IMR-90 (cell line): Measurements from ENCODE around the gene TTC28. TPM values are rescaled to one million over a fixed set of nuclear protein-coding genes. Genes with fewer than 3 reads are reported as not detected.

Source experiments
- ATAC-seq: fragments of 200-7000 bp; cut with Tn5 transposase; 2 replicates; pipeline ENCODE4 v1.9.1; 2020; ENCODE audit warnings: low read depth, mild to moderate bottlenecking, moderate library complexity
- BruUV-seq: library from RNA; stranded (reverse); fragments of 400-500 nt; replicated peaks from 2 replicates; lab custom pipeline; 2021; lab: Mats Ljungman, UMichigan
- CTCF ChIA-PET: fragments of 300-600 bp; formaldehyde crosslinking; extraction: SDS; loops from one replicate; lab custom pipeline; 2021; ENCODE audit warnings: antibody characterized with exemption; lab: Yijun Ruan, JAX
- POLR2A ChIA-PET: fragments of 300-600 bp; sonication (Branson Sonifier 250); formaldehyde crosslinking; loops from one replicate; lab custom pipeline; 2022; ENCODE audit warnings: antibody characterized with exemption; ENCODE audit not compliant: unreplicated experiment; lab: Charles Lee
- DNase-seq: peaks from one replicate; pipeline ENCODE4 v3.0.0; 2013
- H2AFZ ChIP-seq: replicated peaks from 2 replicates; pipeline ENCODE3; 2013; ENCODE audit warnings: low read length, mild to moderate bottlenecking; ENCODE audit not compliant: poor library complexity
- H2AK5ac ChIP-seq: 2 replicates; pipeline ENCODE4 v1.6.1; 2013; ENCODE audit warnings: low read depth, low read length, inconsistent platforms
- H2AK9ac ChIP-seq: replicated peaks from 2 replicates; pipeline ENCODE3; 2013; ENCODE audit warnings: mild to moderate bottlenecking, low read depth, low read length, moderate library complexity; ENCODE audit not compliant: poor library complexity
- H2BK120ac ChIP-seq: 2 replicates; pipeline ENCODE4 v1.6.1; 2013; ENCODE audit warnings: low read depth, low read length, inconsistent platforms
- H2BK15ac ChIP-seq: 3 replicates; pipeline ENCODE4 v1.6.1; 2013; ENCODE audit warnings: low read depth, low read length, inconsistent platforms
- H2BK20ac ChIP-seq: 2 replicates; pipeline ENCODE4 v1.6.1; 2013; ENCODE audit warnings: low read depth, mild to moderate bottlenecking, inconsistent platforms, low read length, moderate library complexity
- H2BK5ac ChIP-seq: 2 replicates; pipeline ENCODE4 v1.6.1; 2013; ENCODE audit warnings: mild to moderate bottlenecking, low read depth, low read length, inconsistent platforms; ENCODE audit not compliant: poor library complexity, severe bottlenecking
- H3K14ac ChIP-seq: replicated peaks from 2 replicates; pipeline ENCODE4 v1.6.1; 2013; ENCODE audit warnings: low read depth, low read length, inconsistent platforms
- H3K18ac ChIP-seq: 2 replicates; pipeline ENCODE4 v1.6.1; 2013; ENCODE audit warnings: low read depth, low read length, control low read depth
- H3K23ac ChIP-seq: 2 replicates; pipeline ENCODE4 v1.6.1; 2013; ENCODE audit warnings: low read depth, low read length, inconsistent platforms
- H3K27ac ChIP-seq: 2 replicates; pipeline ENCODE4 v1.5.1; 2013; ENCODE audit warnings: mild to moderate bottlenecking, control low read depth, low read length; ENCODE audit not compliant: insufficient read depth
- H3K27me3 ChIP-seq: 2 replicates; pipeline ENCODE4 v1.6.1; 2013; ENCODE audit warnings: low read length; ENCODE audit not compliant: control insufficient read depth, insufficient read depth
- H3K36me3 ChIP-seq: 2 replicates; pipeline ENCODE4 v1.6.1; 2013; ENCODE audit warnings: low read length, mixed read lengths; ENCODE audit not compliant: control insufficient read depth, insufficient read depth
- H3K4ac ChIP-seq: 2 replicates; pipeline ENCODE4 v1.6.1; 2013; ENCODE audit warnings: low read depth, low read length, inconsistent platforms
- H3K4me1 ChIP-seq: 2 replicates; pipeline ENCODE4 v1.6.1; 2013; ENCODE audit warnings: low read length, mixed read lengths; ENCODE audit not compliant: control insufficient read depth, insufficient read depth
- H3K4me2 ChIP-seq: 2 replicates; pipeline ENCODE4 v1.6.1; 2013; ENCODE audit warnings: low read depth, mild to moderate bottlenecking, control low read depth, low read length, moderate library complexity
- H3K4me3 ChIP-seq: 2 replicates; pipeline ENCODE4 v1.5.1; 2013; ENCODE audit warnings: low read depth, mild to moderate bottlenecking, control low read depth, low read length, moderate library complexity; ENCODE audit not compliant: insufficient read depth
- H3K56ac ChIP-seq: 2 replicates; pipeline ENCODE4 v1.6.1; 2013; ENCODE audit warnings: low read length, inconsistent platforms; ENCODE audit not compliant: insufficient read depth; ENCODE audit errors: extremely low read depth
- H3K79me1 ChIP-seq, 2 experiments: 2 replicates each; pipeline ENCODE4 v1.6.1; 2013; ENCODE audit warnings: low read length in 2 of 2, inconsistent platforms in 1 of 2, low read depth in 1 of 2
- H3K9ac ChIP-seq: 2 replicates; pipeline ENCODE4 v1.6.1; 2013; ENCODE audit warnings: low read depth, low read length, control low read depth
- H3K9me1 ChIP-seq: 2 replicates; pipeline ENCODE4 v1.6.1; 2013; ENCODE audit warnings: low read length, inconsistent platforms; ENCODE audit not compliant: insufficient read depth
- H3K9me3 ChIP-seq: 2 replicates; pipeline ENCODE4 v1.6.1; 2013; ENCODE audit warnings: low read length; ENCODE audit not compliant: control insufficient read depth, insufficient read depth
- H4K20me1 ChIP-seq: 2 replicates; pipeline ENCODE4 v1.6.1; 2013; ENCODE audit warnings: low read length, inconsistent platforms; ENCODE audit not compliant: insufficient read depth
- H4K5ac ChIP-seq: 2 replicates; pipeline ENCODE4 v1.6.1; 2013; ENCODE audit warnings: mild to moderate bottlenecking, low read depth, low read length, control low read depth
- H4K8ac ChIP-seq, 2 experiments: 2 replicates each; pipeline ENCODE4 v1.6.1; 2013; ENCODE audit warnings: low read depth in 2 of 2, low read length in 2 of 2, control low read depth in 1 of 2, inconsistent platforms in 1 of 2
- H4K91ac ChIP-seq: 2 replicates; pipeline ENCODE4 v1.6.1; 2013; ENCODE audit warnings: low read depth, low read length, inconsistent platforms; ENCODE audit not compliant: insufficient read depth
- BHLHE40 ChIP-seq: fragments of 150-350 bp; IDR thresholded peaks from 2 replicates; pipeline ENCODE4 v1.6.1; 2016; ENCODE audit warnings: mild to moderate bottlenecking, low read depth, low read length
- CEBPB ChIP-seq: IDR thresholded peaks from 2 replicates; pipeline ENCODE4 v1.6.1; 2012; ENCODE audit warnings: low read depth, low read length, improper control_type of control experiment
- CHD1 ChIP-seq: IDR thresholded peaks from 2 replicates; pipeline ENCODE4 v1.6.1; 2012; ENCODE audit warnings: low read depth, low read length, improper control_type of control experiment
- ELK1 ChIP-seq: fragments of 150-350 bp; IDR thresholded peaks from 2 replicates; pipeline ENCODE4 v1.6.1; 2016; ENCODE audit warnings: low read depth, mild to moderate bottlenecking, low read length, moderate library complexity, borderline replicate concordance
- FOS ChIP-seq: fragments of 150-350 bp; IDR thresholded peaks from 2 replicates; pipeline ENCODE4 v1.6.1; 2016; ENCODE audit warnings: low read depth, low read length
- MAFK ChIP-seq: IDR thresholded peaks from 2 replicates; pipeline ENCODE4 v1.6.1; 2012; ENCODE audit warnings: low read depth, low read length, improper control_type of control experiment
- MAZ ChIP-seq: IDR thresholded peaks from 2 replicates; pipeline ENCODE4 v1.6.1; 2012; ENCODE audit warnings: low read depth, mild to moderate bottlenecking, low read length, improper control_type of control experiment, moderate library complexity, borderline replicate concordance
- MXI1 ChIP-seq: IDR thresholded peaks from 2 replicates; pipeline ENCODE4 v1.6.1; 2012; ENCODE audit warnings: low read depth, mild to moderate bottlenecking, low read length, moderate library complexity, borderline replicate concordance
- NFE2L2 ChIP-seq: fragments of 150-350 bp; IDR thresholded peaks from 2 replicates; pipeline ENCODE4 v1.6.1; 2016; ENCODE audit warnings: low read depth, mild to moderate bottlenecking, low read length
- POLR2A ChIP-seq: IDR thresholded peaks from 2 replicates; pipeline ENCODE4 v1.6.1; 2012; ENCODE audit warnings: mild to moderate bottlenecking, low read depth, low read length
- RCOR1 ChIP-seq: IDR thresholded peaks from 2 replicates; pipeline ENCODE4 v1.6.1; 2012; ENCODE audit warnings: mild to moderate bottlenecking, low read length, improper control_type of control experiment; ENCODE audit not compliant: insufficient replicate concordance
- RFX5 ChIP-seq: IDR thresholded peaks from 2 replicates; pipeline ENCODE4 v1.8.0; 2012; ENCODE audit warnings: low read depth, mild to moderate bottlenecking, low read length, moderate library complexity
- SMC3 ChIP-seq: fragments of 150-350 bp; IDR thresholded peaks from 2 replicates; pipeline ENCODE4 v1.6.1; 2016; ENCODE audit warnings: low read depth, mild to moderate bottlenecking, antibody characterized with exemption, low read length, moderate library complexity
- USF2 ChIP-seq: fragments of 150-350 bp; IDR thresholded peaks from 2 replicates; pipeline ENCODE4 v1.6.1; 2017; ENCODE audit warnings: mild to moderate bottlenecking, antibody characterized with exemption, low read length, low read depth
- WGBS, 2 experiments: methylation state at CpG; one replicate each; pipeline versions ENCODE4 v1.1.5 to v1.1.7; 2013; ENCODE audit warnings: missing lambda C conversion rate in 2 of 2; ENCODE audit not compliant: insufficient read length in 1 of 2; ENCODE audit errors: extremely low coverage in 2 of 2; 5-methylcytosine and 5-hydroxymethylcytosine counted together
- dilution Hi-C: fragments of 300-500 bp; cut with HindIII; formaldehyde crosslinking; loops from one replicate; pipeline ENCODE4 v1.14.3; 2018; ENCODE audit warnings: low sequenced_read_pairs; ENCODE audit not compliant: unreplicated experiment
- in situ Hi-C: fragments of 300-500 bp; cut with MboI; formaldehyde crosslinking; loops from 3 replicates; pipeline ENCODE4 v1.14.3; 2019; ENCODE audit warnings: low sequenced_read_pairs, inconsistent platforms, mixed read lengths
- intact Hi-C: fragments of 100-400 bp; cut with micrococcal nuclease; formaldehyde crosslinking; loops from 2 replicates; pipeline ENCODE4 v1.10.0; 2022
- polyA plus RNA-seq, 3 experiments: library from polyadenylated mRNA; depleted of rRNA; stranded (reverse); fragments of >200 nt; gene quantifications; 2 replicates each; pipeline ENCODE4 v1.2.3, GENCODE V29; 2012; ENCODE audit warnings: low replicate concordance in 1 of 3
- total RNA-seq: library from RNA; depleted of rRNA; stranded (reverse); fragments of >200 nt; gene quantifications from 2 replicates; pipeline ENCODE4 v1.2.3, GENCODE V29; 2012
- TF ChIP-seq, protein P1 (sequence below): conservative IDR thresholded peaks from 2 replicates; pipeline ENCODE4 v1.5.1; 2012; ENCODE audit warnings: mild to moderate bottlenecking, low read depth, low read length, improper control_type of control experiment

Gene TTC28
- total and polyA plus RNA-seq, 2 of the 4 experiments (the other 2 are of a cell fraction), result 5.6 to 13.3 TPM

DNA sequence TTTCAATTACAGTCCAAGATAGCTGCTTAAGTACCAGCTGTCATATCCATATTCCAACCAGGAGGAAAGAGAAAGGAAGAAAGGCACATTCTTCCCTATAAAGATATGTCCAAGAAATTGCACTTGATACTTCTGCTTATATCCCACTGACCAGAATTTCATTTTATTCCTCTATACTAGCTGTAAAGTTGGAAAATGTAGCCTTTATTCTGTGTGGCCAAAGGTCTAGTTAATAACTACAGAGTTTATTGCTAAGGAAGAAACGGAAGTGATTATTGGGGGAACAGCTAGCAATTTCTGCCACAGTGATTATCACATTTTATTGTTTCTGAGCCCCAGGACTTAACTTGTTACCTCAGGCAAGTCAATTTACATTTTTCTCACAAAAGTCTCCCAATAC lies 213.8 kb downstream of the TTC28 start:
- Histone ChIP-seq H2AK9ac (no peak overlapping the region), H2BK120ac (no peak overlapping the region), H3K56ac (no peak overlapping the region), H3K27me3 (no peaks in the 10 kb centered on the region), H4K8ac (no peak overlapping the region), H3K4me1 (no peaks in the 10 kb centered on the region), H2BK15ac (no peak overlapping the region), H4K91ac (no peak overlapping the region), H3K36me3 (no peaks in the 10 kb centered on the region), H3K4ac (no peak overlapping the region), H4K5ac (no peak overlapping the region), H3K18ac (no peak overlapping the region), H2BK20ac (no peak overlapping the region), H2AFZ (no peak overlapping the region), H3K4me2 (no peak overlapping the region), H3K23ac (no peak overlapping the region), H2BK5ac (no peak overlapping the region), H3K9me1 (no peaks in the 10 kb centered on the region), H2AK5ac (no peak overlapping the region), H3K79me1 (peaks cover 0 to 5% of the 10 kb centered on the region in 2 experiments; a peak in 2 of 4 replicates), H3K27ac (no peak overlapping the region), H3K4me3 (no peak overlapping the region), H3K9ac (no peak overlapping the region), H3K9me3 (no peaks in the 10 kb centered on the region), H4K20me1 (no peaks in the 10 kb centered on the region), H3K14ac (no peak overlapping the region)
- intact Hi-C loops (no loop called here), in situ Hi-C loops (no loop called here), dilution Hi-C loops (no loop called here)
- BruUV-seq, result no TSS peak
- no CpG with 5 or more reads among the region's 1 CpG for WGBS, 2 experiments
- POLR2A ChIA-PET, result no interaction called here
- TF ChIP-seq CHD1 (no peak), MXI1 (no peak), CEBPB (no peak), ELK1 (no peak), USF2 (no peak), RCOR1 (no peak), FOS (no peak), RFX5 (no peak), SMC3 (no peak), BHLHE40 (no peak), NFE2L2 (no peak), MAFK (no peak), MAZ (no peak), POLR2A (no peak)
- TF ChIP-seq, protein P1, sequence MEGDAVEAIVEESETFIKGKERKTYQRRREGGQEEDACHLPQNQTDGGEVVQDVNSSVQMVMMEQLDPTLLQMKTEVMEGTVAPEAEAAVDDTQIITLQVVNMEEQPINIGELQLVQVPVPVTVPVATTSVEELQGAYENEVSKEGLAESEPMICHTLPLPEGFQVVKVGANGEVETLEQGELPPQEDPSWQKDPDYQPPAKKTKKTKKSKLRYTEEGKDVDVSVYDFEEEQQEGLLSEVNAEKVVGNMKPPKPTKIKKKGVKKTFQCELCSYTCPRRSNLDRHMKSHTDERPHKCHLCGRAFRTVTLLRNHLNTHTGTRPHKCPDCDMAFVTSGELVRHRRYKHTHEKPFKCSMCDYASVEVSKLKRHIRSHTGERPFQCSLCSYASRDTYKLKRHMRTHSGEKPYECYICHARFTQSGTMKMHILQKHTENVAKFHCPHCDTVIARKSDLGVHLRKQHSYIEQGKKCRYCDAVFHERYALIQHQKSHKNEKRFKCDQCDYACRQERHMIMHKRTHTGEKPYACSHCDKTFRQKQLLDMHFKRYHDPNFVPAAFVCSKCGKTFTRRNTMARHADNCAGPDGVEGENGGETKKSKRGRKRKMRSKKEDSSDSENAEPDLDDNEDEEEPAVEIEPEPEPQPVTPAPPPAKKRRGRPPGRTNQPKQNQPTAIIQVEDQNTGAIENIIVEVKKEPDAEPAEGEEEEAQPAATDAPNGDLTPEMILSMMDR, result no peak
- CTCF ChIA-PET, result no interaction called here
- DNase-seq, result no peak
- no peak for ATAC-seq
